GM19463 (cell line): ENCODE data around the gene GABARAP.
A peak's percentile ranks its signal among the peaks of the same experiment; 100 is the strongest.

Source experiments
- ATAC-seq: cut with Tn5 transposase; IDR thresholded peaks from one replicate; pipeline ENCODE4 v1.9.1; 2021; ENCODE audit warnings: mild to moderate bottlenecking, moderate library complexity; ENCODE audit not compliant: unreplicated experiment

GABARAP gene

GRCh38 chr17:7223375-7223774 lies 18.9 kb downstream of the GABARAP start:
- no peak for ATAC-seq

DNA sequence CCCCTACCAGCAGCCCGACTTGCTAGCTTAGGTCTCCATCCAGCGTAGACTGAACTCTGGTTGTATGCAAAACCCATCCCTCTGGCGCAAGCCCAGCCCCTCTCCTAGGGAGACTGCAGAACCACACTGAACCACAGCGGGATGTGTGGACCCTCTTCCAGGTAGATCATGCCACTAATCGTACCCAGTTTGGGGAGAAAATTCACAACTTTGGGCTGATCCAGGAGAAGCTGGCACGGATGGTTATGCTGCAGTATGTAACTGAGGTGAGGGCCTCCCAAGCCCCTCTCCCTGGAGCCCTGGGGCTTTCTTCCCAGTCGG lies 19.3 kb downstream of the GABARAP start:
- no peak for ATAC-seq

GRCh38 chr17:7222093-7222971 lies 19.9 kb downstream of the GABARAP start:
- no peak for ATAC-seq

DNA sequence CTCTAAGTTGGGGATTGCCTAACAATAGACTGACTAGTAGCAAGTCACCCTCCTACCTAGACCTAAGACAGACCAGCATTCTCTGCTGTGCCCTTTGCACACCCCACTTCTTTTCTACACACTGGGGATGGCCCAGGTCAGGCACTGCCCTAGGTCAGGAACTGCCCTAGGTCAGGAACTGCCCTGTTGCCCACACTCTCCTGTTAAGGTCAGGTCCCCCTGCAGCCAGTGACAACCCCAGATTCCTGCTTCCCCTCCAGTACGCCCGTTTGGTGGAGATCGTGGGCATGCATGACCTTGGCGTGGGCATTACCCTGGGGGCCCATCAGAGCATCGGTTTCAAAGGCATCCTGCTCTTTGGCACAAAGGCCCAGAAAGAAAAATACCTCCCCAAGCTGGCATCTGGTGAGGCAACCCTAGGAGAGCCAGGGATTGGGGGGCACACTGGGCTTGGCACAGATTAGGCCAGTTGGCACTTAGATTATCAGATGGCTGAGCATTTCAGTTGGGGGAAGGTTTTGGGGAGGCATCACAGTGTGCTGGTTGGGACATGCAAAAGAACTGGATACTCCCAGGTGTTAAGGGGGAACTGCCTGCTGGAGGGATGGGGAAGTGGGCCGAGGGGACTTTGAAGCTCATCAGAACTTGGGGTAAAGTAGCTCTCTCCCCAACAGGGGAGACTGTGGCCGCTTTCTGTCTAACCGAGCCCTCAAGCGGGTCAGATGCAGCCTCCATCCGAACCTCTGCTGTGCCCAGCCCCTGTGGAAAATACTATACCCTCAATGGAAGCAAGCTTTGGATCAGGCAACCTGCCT lies 20.8 kb downstream of the GABARAP start:
- ATAC-seq, result no peak

- ATAC-seq, result no peak
Measured at GRCh38 chr17:7220593-7221277, 21.5 kb downstream of the GABARAP start.

GRCh38 chr17:7219812-7220592 lies 22.2 kb downstream of the GABARAP start, which contains the start of the genes ACADVL and DLG4:
Gene ACADVL (plus strand): TSS chr17:7219938. CDS start chr17:7219985, 47 bp downstream.
Gene DLG4 (minus strand): TSS chr17:7219836.
- peak; percentile 72 for ATAC-seq

DNA sequence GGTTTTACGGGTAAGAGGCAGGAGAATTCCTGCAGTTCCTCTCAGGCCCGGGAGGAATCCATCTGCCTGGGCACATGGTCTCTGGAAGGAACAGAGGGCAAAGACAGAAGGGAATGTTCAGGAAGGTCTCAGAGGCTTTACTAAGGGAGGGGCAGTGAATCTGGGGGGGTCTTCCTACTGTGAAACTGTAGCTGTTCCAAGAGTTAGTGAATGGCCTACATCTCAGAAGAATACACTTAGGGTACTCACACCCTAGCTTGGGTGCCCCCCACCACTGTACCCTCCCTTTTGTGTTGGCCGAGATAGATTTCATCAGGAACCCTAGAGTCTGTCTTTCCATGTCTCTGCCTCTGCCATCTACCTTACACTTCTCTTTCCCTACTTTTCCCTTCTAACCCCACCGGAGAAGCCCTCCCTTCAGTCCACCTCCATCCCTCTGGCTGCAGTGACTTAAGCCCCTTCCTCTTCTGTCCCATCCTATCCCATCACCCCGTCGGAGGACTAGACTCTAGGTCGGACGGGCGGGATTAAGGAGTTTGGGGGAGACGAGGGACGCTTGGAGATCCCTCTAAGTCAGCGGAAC lies 22.9 kb downstream of the GABARAP start:
- no peak for ATAC-seq

GRCh38 chr17:7218758-7219157 lies 23.5 kb downstream of the GABARAP start:
- no peak for ATAC-seq

- ATAC-seq, result no peak
Measured at GRCh38 chr17:7218166-7218565, 24.1 kb downstream of the GABARAP start.

GRCh38 chr17:7217113-7217987 lies 24.9 kb downstream of the GABARAP start:
- ATAC-seq, result no peak

DNA sequence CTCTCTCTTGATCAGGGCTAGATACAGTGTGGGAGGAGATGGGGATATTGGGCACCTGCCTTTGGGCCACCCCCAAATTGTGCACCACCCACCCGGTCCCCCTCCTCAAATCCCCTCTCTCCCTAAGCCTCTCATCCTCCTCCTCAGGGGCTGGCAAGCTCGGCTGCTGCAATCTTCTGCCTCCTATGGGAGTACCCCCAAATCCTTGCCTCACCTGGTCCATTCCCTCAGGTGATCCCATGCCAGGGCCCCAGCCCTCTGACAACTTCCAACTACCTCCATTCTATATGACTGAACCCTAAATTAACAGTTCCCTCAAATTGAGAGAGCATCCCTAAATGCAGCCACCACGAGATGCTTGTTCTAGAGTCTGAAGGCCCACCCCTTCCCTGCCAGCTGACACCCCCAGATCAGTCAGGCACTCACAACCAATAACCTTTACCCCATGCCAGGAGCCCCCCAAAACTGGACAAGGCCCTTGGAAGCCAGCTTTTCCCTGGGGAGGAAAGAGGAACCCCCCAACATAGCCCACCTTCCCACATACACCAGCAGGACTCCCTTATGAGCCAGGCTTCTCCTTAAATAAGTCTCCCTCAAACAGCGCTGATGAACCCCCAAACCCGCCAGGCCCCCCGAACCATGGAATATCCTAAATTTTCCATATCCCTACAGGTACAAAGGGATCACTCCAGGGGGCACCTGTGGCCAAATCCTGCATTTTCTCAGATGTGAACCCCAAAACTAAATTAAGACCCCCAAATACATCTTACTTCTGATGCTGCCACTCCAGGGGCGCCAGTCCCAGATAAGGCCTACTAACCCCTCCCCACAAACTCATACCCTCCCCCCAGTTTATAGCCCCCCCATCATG lies 25.8 kb downstream of the GABARAP start:
- ATAC-seq, result no peak

DNA sequence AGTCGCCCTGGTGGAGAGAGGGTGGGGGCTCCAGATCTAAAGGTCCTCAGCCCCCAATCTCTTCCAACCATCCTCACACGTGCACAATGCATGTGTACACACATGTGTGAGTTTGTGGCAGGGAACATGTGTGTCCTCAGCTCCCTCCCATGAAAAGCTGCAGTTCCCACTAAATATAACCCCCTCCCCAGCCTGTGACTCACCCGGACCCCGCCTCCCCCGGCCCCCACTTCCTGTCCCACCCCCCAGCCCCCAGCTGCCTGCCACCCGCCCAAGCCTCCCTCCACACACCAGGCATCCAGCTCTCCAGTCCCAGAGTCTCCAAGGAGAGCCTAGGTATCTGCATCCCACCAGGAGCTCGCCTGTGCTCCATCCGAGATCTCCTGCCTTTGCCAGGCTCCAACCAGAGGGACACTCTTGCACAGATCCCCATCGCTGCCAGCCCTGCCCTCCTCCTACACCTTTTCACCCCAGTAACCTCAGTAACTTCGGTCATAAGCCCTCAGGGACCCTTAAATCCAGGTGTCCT lies 26.5 kb downstream of the GABARAP start:
- ATAC-seq, result no peak

DNA sequence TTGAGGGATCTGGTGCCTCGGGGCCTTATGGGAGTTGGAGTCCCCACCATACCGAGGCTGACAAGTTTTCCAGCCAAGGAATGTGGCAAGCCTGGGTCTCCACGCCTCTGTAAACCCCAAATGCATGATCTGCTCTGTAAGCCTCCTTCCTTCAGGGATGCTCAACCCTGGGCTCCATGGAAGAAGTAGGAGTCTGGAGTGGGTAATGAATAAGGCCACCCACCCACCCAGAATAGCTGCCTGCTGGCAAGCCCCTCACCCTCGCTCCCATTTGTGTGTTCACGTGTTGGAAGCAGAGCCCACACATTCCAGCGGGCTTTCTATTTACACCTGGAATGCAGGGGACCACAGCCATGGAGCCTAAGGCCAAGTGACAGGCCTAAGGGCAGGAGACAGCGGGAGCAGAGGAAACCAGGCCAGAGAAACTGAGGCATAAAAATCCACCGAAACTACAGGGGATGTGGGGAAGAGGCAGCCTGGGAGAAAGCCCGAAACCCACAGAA lies 27.1 kb downstream of the GABARAP start:
- no peak for ATAC-seq

DNA sequence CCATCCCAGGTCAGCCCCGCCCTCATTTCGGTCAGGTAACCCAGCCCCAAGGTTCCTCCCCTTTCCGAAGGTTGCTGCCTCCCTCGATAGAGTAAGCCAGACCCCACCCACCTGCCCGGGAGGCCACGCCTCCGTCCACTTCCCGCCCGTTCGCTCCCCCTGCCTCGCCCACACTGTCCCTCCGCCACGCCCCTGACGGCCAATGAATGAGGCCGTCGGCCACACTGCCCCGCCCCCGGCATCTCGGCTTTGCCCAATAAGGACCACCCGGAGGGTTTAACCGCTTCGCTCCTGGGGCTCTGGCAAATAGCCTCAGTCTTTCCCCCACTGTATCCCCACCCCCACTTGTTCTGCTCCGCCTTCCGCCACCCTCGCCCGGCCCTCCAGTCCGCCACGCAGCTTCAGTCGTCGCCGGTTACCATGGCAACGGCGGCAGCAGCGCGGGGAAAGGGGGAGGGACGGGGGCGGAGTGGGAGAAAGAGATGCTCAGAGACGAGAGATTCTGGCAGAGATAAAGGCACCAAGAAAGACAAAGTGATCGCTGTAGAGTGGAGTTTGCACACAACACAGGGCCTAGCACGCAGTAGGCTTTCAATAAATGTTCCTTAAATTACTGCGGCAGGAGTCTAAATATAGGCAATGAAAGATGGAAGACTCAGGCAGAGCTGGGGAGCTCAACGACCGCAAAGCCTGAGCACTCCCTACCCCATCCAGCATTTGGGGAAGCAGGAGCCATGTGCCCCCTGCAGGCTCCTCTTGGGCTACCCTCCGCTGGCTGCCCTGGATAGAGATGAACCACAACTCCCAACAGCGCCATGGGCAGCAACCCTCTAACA lies 27.7 kb downstream of the GABARAP start:
- ATAC-seq, result peak; percentile 61

DNA sequence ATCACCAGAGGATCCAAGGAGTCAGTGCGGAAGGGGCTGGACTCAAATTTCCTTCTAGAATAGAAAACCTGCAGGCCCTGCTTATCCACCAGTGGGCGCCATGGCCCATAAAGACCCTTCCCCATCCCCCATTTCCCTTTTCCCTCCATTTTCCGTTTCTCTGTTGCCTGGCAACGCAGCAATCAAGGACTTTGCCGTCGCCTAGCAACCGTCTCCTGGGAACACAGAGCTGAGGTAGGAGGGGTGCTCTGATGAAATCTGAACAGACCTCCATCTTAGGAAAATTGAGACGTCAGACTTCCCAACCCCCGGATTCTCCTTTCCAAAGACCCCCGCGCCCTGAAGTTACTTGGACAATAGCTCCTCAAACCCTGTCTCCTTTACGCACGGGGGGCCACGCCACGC lies 28.4 kb downstream of the GABARAP start:
- ATAC-seq, result no peak

DNA sequence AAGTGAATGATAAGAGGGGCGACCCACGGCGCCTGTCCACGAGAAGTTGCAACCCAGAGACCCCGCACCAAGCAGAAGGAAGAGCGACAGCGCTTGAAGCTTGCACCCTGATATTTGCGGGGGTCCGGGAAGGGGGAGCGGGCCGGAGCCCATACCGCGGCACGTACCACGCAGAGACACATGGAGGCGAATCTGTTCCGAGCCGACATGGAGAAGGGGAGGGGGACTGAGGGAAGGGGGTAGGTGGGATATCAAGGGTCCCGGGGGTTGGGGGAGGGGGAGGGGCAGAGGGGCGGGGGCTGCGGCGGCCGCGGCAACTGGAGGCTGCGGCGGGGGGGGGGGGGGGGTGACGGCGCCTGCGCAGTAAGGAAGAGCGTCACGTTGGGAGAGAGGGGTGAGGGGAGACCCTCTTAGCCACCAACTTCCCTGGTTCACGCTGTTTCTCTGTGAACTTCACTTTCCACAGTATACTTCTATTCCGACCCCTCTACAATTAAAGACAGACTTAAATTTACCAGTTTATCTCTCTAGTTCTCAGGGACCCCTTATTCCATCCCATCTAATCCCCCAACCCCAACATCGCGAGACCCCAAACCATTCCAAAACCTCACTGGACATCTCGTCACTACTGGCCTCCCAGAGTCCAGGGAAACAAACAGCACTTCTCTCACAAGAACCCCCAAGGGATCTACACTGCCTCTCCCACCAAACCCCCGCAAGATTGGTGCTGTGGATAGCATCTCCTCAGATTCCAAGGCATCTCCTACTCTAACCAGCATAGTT lies 30.6 kb downstream of the GABARAP start:
- ATAC-seq, result no peak
